Measurements from ENCODE around the gene ARHGAP33.
"Not testable (repeated sequence)": the region's sequence is repeated elsewhere in the genome, so short reads cannot be mapped to it uniquely, and the experiment has no call there.

Gene ARHGAP33

GRCh38 chr19:35796645-35797542 lies 21.5 kb downstream of the ARHGAP33 start:
- no peak for DNase-seq

DNA sequence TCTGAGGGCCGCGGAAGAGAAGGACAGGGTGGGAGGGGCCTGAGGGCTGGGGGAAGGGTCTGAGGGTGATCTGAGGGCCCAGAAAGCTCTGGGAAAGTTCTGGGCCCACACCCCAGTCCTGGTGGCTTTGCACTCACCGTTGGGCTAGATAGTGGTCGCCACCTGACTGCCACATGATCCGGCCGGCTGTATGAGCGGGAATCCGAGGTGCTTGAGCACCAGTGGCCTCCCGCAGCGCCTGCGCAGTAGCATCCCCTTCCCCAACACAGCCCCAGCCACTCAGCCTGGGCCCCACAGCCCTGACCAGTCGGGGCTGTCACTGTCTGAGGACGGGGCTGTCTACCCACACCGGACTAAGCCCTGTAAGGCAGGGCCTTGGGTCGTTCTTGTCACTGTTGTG lies 22.3 kb downstream of the ARHGAP33 start:
- DNase-seq = no peak

DNA sequence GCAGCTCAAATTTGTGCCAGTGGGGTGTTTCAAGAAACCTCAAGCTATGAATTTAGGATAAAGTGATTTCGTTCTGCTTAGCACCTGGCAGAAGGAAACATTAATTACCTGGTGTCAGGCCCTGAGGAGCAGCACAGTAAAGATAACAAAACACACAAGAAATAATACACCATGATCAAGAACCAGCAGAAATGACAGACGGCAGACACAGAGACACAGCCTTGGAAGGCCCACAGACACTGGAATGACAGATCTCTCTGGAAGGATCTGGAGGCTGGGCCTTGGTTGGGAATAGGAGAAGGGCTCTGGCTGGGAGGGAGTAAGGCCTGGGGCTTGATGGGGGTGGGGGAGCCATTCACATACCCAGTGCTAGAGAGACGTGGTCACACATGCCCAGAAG lies 26.5 kb downstream of the ARHGAP33 start:
- no peak for DNase-seq

DNA sequence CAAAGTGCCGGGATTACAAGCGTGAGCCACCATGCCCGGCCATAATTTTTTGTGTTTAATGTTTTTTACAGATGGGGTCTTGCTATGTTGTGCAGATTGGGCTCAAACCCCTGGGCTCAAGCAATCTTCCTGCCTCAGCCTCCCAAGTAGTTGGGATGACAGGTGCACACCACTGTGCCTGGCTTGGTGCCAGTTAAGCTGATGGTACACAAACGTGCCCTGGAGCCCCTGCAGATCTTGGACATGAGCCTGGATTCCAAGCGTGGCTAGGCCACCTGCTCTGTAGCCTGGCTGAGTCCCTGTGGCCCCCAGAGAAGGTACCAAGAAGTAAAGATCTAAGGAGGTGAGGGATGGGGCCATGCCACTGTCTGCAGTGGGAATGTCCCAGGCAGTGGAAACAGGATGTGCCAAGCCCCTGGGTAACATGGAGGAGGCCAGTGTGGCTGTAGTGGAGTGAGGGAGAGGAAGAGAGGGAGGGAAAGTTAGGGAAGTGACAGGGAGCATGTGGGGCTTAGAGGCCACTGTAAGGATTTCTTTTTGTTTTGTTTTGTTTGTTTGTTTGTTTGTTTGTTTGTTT lies 30.2 kb downstream of the ARHGAP33 start:
- DNase-seq = no peak

- no peak for DNase-seq
These were observed 31.2 kb downstream of the ARHGAP33 start for GRCh38 chr19:35806597-35806996.

GRCh38 chr19:35807633-35808032 lies 32.3 kb downstream of the ARHGAP33 start:
- DNase-seq = no peak

- no peak for DNase-seq
These were observed 36.2 kb downstream of the ARHGAP33 start for GRCh38 chr19:35811317-35812219.

GRCh38 chr19:35812220-35813042 lies 37.1 kb downstream of the ARHGAP33 start, which contains the start of gene PRODH2:
Gene PRODH2, minus strand, starts transcription at chr19:35812845. Its CDS starts 40 bp downstream, at chr19:35812805.
- no peak for DNase-seq

DNA sequence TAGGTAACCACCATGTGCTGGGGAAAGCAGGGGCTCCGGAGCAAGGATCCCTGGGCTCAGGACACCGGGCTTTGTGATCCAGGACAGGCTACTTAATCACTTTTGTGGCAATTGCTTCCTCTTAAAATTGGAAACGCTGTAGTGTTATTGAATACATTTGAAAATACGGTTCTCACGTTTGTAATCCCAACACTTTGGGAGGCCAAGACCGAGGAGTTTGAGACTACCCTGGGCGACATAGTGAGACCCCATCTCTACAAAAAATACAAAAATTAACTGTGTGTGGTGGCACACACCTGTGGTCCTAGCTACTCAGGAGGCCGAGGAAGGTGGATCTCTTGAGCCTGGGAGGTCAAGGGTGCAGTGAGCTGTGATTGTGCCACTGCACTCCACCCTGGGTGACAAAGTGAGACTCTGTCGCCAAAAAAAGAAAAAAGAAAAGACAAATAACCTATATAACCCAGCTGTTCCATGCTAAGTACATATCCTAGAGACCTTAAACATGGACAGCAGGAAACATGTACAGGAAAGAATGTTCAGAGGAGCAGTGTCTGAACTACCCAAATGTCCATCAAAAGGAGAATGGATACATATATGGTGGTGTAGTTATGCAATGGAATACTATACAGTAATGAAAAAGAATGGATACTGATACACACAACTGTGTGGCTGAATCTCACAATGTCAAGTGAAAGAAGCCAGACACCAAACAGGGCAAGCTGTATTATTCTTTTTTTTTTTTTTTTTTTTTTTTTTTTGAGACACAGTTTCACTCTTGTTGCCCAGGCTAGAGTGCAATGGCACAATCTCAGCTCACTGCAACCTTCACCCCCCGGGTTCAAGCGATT lies 37.9 kb downstream of the ARHGAP33 start:
- no peak for DNase-seq

GRCh38 chr19:35816262-35816661 lies 40.9 kb downstream of the ARHGAP33 start:
- DNase-seq = no peak

DNA sequence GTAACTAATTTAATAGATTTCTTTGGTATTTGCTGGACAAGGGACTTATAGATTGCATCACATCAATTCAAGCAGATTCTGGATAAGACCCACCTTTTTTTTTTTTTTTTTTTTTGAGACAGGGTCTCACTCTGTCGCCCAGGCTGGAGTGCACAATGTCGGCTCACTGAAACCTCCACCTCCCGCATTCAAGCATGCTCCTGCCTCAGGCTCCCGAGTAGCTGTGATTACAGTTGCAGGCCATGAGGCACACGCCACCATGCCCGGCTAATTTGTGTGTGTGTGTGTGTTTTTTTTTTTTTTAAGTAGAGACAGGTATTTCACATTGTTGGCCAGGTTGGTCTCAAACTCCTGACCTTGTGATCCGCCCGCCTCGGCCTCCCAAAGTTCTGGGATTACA lies 41.5 kb downstream of the ARHGAP33 start:
- no peak for DNase-seq

- no peak for DNase-seq
These were observed 43.1 kb downstream of the ARHGAP33 start for GRCh38 chr19:35818445-35818844.

DNA sequence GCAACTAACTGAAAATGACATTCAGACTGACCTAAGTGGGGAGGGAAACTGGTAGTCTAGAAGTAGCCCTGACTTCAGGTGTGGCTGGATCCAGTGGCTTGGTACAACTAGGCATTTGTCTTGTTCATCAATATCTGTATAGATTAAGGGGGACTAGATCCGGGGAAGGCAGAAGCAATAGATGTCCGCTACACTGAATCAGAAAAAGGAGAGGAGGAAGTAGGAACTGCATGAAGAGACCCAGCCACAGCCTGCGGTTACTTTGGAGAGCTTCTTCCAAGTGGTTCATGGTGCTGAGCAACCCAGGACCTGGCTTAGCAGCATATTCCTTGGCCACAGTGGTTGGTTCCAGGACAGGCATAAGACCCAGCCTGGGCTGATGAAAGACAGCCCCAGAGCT lies 47.2 kb downstream of the ARHGAP33 start:
- no peak for DNase-seq

- no peak for DNase-seq
These were observed 48.8 kb downstream of the ARHGAP33 start for GRCh38 chr19:35824150-35824549.

DNA sequence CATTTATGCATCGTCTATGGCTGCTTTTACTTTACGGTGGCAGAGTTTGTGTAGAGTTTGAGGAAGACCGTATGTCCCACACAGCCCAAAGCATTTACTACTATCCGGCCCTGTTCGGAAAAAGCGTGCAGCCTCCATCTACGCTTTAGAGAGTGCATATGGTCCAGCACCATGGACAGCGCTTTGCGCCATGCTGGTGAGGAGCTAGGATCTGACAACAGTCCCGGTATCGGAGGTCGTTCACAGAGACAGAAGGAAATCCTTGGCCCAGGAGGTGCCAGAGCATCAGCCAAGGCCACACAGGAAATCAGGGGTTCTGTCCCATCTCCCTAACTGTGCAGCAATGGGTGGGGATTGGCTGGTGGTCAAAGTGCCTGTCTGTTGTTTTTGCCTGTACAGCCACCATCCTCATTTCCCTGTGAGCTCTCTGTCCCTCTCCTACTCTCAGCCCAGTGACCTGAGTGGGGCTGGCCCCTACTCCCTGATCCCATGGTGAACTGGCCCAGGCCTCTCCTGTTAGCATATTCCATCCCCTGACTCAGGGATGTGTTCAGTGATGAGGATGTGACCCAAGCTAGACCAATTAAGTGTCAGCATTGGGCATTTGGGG lies 53.4 kb downstream of the ARHGAP33 start:
- DNase-seq = peak; percentile 48

GRCh38 chr19:35830986-35831385 lies 55.6 kb downstream of the ARHGAP33 start:
- no peak for DNase-seq

GRCh38 chr19:35832054-35832453 lies 56.7 kb downstream of the ARHGAP33 start:
- no peak for DNase-seq

GRCh38 chr19:35833972-35834371 lies 58.6 kb downstream of the ARHGAP33 start:
- no peak for DNase-seq

DNA sequence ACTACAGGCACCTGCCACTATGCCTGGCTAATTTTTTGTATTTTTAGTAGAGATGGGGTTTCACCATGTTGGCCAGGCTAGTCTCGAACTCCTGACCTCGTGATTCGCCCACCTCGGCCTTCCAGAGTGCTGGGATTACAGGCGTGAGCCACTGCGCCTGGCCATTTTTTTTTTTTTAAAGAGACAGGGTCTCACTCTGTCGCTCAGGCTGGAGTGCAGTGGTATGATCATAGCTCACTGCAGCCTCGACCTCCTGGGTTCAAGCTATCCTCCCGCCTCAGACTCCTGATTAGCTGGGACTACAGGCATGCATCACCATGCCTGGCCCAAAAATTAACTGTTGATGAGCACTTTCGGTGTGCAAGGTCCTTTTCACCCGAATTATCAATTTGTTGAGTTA lies 60.7 kb downstream of the ARHGAP33 start:
- not testable (repeated sequence) for DNase-seq
